Ramos (cell line): ENCODE measurements around the gene CPAMD8.
"Not testable (repeated sequence)": the region's sequence is repeated elsewhere in the genome, so short reads cannot be mapped to it uniquely, and the experiment has no call there.

Experiments used
- in situ Hi-C: fragments of 300-500 bp; cut with MboI; formaldehyde crosslinking; loops from one replicate; pipeline ENCODE4 v1.14.3; 2022; ENCODE audit warnings: low sequenced_read_pairs; ENCODE audit not compliant: unreplicated experiment

CPAMD8 gene

GRCh38 chr19:16951529-16951928 is 75.1 kb downstream of the CPAMD8 start:
- in situ Hi-C loops, result no loop called here

GRCh38 chr19:16949496-16950023 is 77.0 kb downstream of the CPAMD8 start:
- in situ Hi-C loops, result no loop called here

GRCh38 chr19:16946951-16947940 is 79.4 kb downstream of the CPAMD8 start:
- in situ Hi-C loops, result no loop called here

GRCh38 chr19:16945762-16946465 is 80.7 kb downstream of the CPAMD8 start:
- in situ Hi-C loops, result no loop called here

- in situ Hi-C loops, result no loop called here
Measured at GRCh38 chr19:16945364-16945714, 81.3 kb downstream of the CPAMD8 start.

- in situ Hi-C loops, result no loop called here
Measured at GRCh38 chr19:16944626-16945363, 81.8 kb downstream of the CPAMD8 start.

GRCh38 chr19:16943942-16944625 is 82.5 kb downstream of the CPAMD8 start:
- in situ Hi-C loops, result no loop called here

GRCh38 chr19:16943090-16943489 is 83.5 kb downstream of the CPAMD8 start:
- in situ Hi-C loops, result not testable (repeated sequence)

GRCh38 chr19:16942583-16942982 is 84.0 kb downstream of the CPAMD8 start:
- in situ Hi-C loops, result no loop called here

GRCh38 chr19:16940626-16941025 is 86.0 kb downstream of the CPAMD8 start:
- in situ Hi-C loops, result no loop called here

GRCh38 chr19:16940063-16940462 is 86.5 kb downstream of the CPAMD8 start:
- in situ Hi-C loops, result not testable (repeated sequence)

- in situ Hi-C loops, result no loop called here
Measured at GRCh38 chr19:16938211-16938610, 88.4 kb downstream of the CPAMD8 start.

GRCh38 chr19:16937796-16938195 is 88.8 kb downstream of the CPAMD8 start:
- in situ Hi-C loops, result not testable (repeated sequence)

- in situ Hi-C loops, result no loop called here
Measured at GRCh38 chr19:16936901-16937300, 89.7 kb downstream of the CPAMD8 start.

- in situ Hi-C loops, result no loop called here
Measured at GRCh38 chr19:16934489-16934888, 92.1 kb downstream of the CPAMD8 start.

GRCh38 chr19:16931306-16931705 is 95.3 kb downstream of the CPAMD8 start:
- in situ Hi-C loops, result no loop called here

GRCh38 chr19:16930753-16931152 is 95.9 kb downstream of the CPAMD8 start:
- in situ Hi-C loops, result no loop called here

GRCh38 chr19:16928916-16929315 is 97.7 kb downstream of the CPAMD8 start:
- in situ Hi-C loops, result no loop called here

- in situ Hi-C loops, result no loop called here
Measured at GRCh38 chr19:16928351-16928750, 98.3 kb downstream of the CPAMD8 start.

- in situ Hi-C loops, result no loop called here
Measured at GRCh38 chr19:16927883-16928282, 98.7 kb downstream of the CPAMD8 start.
